K562 (cell line): ENCODE measurements around the gene TMEM120B. TPM values are rescaled to one million over a fixed set of nuclear protein-coding genes. Genes with fewer than 3 reads are reported as not detected.

Source experiments
- BDP1 ChIP-seq: IDR thresholded peaks from 3 replicates; pipeline ENCODE4 v1.6.1; 2011; ENCODE audit not compliant: insufficient read length, insufficient read depth
- BHLHE40 ChIP-seq: IDR thresholded peaks from 2 replicates; pipeline ENCODE4 v1.6.1; 2011; ENCODE audit warnings: low read length, improper control_type of control experiment
- CHD1 ChIP-seq: fragments of 200-600 bp; sonication (generic); IDR thresholded peaks from one replicate; pipeline ENCODE4 v1.6.1; 2012; ENCODE audit warnings: mild to moderate bottlenecking, moderate library complexity, low read length, inconsistent platforms
- ELF1 ChIP-seq: fragments of 200-800 bp; sonication (Bioruptor generic); IDR thresholded peaks from 2 replicates; pipeline ENCODE4 v1.6.1; 2016; ENCODE audit warnings: missing genetic modification characterization, missing compliant biosample characterization
- HLTF ChIP-seq: fragments of 450-650 bp; IDR thresholded peaks from 2 replicates; pipeline ENCODE4 v1.6.1; 2016
- ILF3 ChIP-seq: fragments of 450-650 bp; IDR thresholded peaks from 2 replicates; pipeline ENCODE4 v1.6.1; 2018; ENCODE audit warnings: antibody characterized with exemption, mild to moderate bottlenecking, moderate library complexity, borderline replicate concordance
- JUND ChIP-seq, 2 experiments: IDR thresholded peaks; 2 replicates in 1 of 2; 3 replicates in 1 of 2; pipeline ENCODE4 v1.6.1; 2011; ENCODE audit warnings: borderline replicate concordance in 2 of 2, low read depth in 2 of 2, low read length in 2 of 2, improper control_type of control experiment in 1 of 2, missing biosample characterization in 1 of 2, missing genetic modification characterization in 1 of 2, missing genetic modification reagents in 1 of 2
- MBD2 ChIP-seq: sonication (generic); IDR thresholded peaks from 2 replicates; pipeline ENCODE4 v1.6.1; 2016; ENCODE audit warnings: low read depth, borderline replicate concordance
- MXI1 ChIP-seq: IDR thresholded peaks from 2 replicates; pipeline ENCODE4 v1.6.1; 2011; ENCODE audit warnings: low read depth, mild to moderate bottlenecking, improper control_type of control experiment, low read length
- NFYB ChIP-seq: IDR thresholded peaks from 2 replicates; pipeline ENCODE4 v1.6.1; 2011; ENCODE audit warnings: mild to moderate bottlenecking, moderate library complexity; ENCODE audit not compliant: insufficient read length; ENCODE audit errors: extremely low read depth
- PHF8 ChIP-seq: fragments of 200-600 bp; sonication (generic); IDR thresholded peaks from 2 replicates; pipeline ENCODE4 v1.6.1; 2012; ENCODE audit warnings: mixed run types, mild to moderate bottlenecking, inconsistent platforms, low read length, moderate library complexity, borderline replicate concordance
- POLR2A ChIP-seq: fragments of 450-650 bp; conservative IDR thresholded peaks from 2 replicates; pipeline ENCODE4 v1.6.1; 2016
- RBFOX2 ChIP-seq: fragments of 200-400 bp; formaldehyde crosslinking; IDR thresholded peaks from 2 replicates; pipeline ENCODE4 v1.6.1; 2017; ENCODE audit warnings: low read depth, mild to moderate bottlenecking, low read length, moderate library complexity
- RBM39 ChIP-seq: fragments of 200-400 bp; formaldehyde crosslinking; optimal IDR thresholded peaks from 2 replicates; pipeline ENCODE3; 2018; ENCODE audit warnings: low read depth, low read length
- STAG1 ChIP-seq: sonication (generic); formaldehyde crosslinking; IDR thresholded peaks from 2 replicates; pipeline ENCODE4 v1.5.0; 2020; ENCODE audit warnings: missing genetic modification reagents, borderline replicate concordance
- TAF1 ChIP-seq: IDR thresholded peaks from 2 replicates; pipeline ENCODE4 v1.6.1; 2011; ENCODE audit warnings: mild to moderate bottlenecking, low read length, moderate library complexity; ENCODE audit not compliant: insufficient read depth, control insufficient read depth, severe bottlenecking; ENCODE audit errors: extremely low read depth
- TOE1 ChIP-seq, 2 experiments: fragments of 450-650 bp in 1 of 2; sonication (generic) in 1 of 2; formaldehyde crosslinking in 1 of 2; IDR thresholded peaks; 2 replicates each; pipeline versions ENCODE4 v1.7.1 to v1.8.0; 2016 to 2022; ENCODE audit warnings: borderline replicate concordance in 2 of 2, mild to moderate bottlenecking in 2 of 2, antibody characterized with exemption in 1 of 2, inconsistent platforms in 1 of 2, low read depth in 1 of 2, missing genetic modification reagents in 1 of 2, moderate library complexity in 1 of 2
- XRCC5 ChIP-seq: fragments of 200-400 bp; formaldehyde crosslinking; IDR thresholded peaks from 2 replicates; pipeline ENCODE4 v1.6.1; 2017; ENCODE audit warnings: low read depth, mild to moderate bottlenecking, low read length
- ZBTB17 ChIP-seq: fragments of 450-650 bp; formaldehyde crosslinking; IDR thresholded peaks from 2 replicates; pipeline ENCODE4 v1.4.0; 2020; ENCODE audit warnings: mild to moderate bottlenecking
- ZSCAN32 ChIP-seq: fragments of 450-650 bp; formaldehyde crosslinking; IDR thresholded peaks from 2 replicates; pipeline ENCODE4 v1.4.0; 2020; ENCODE audit warnings: mild to moderate bottlenecking, moderate library complexity
- polyA plus RNA-seq, 8 experiments: library from polyadenylated mRNA; depleted of rRNA in 4 of 8; stranded (reverse) in 5 of 8; unstranded in 3 of 8; fragments of >200 nt; fragmentation: Nextera tagmentation in 2 of 8; fragmentation: Illumina TruSeq in 1 of 8; extraction: Ambion mirVana in 2 of 8; extraction: Trizol in 1 of 8; gene quantifications; 2 replicates each; pipeline versions ENCODE4 v1.2.1 to v1.2.3, GENCODE V29; 2011 to 2014; ENCODE audit warnings: inconsistent platforms in 1 of 8, missing spikeins in 1 of 8
- total RNA-seq, 7 experiments: library from RNA; depleted of rRNA in 6 of 7; stranded (reverse); fragments of >200 nt in 6 of 7; fragmentation: Illumina TruSeq in 2 of 7; extraction: Trizol in 2 of 7; gene quantifications; 2 replicates each; pipeline versions ENCODE4 v1.2.1 to v1.2.3, GENCODE V29; 2011 to 2021; ENCODE audit warnings: low replicate concordance in 1 of 7
- TF ChIP-seq, protein P1 (sequence below): fragments of 250-450 bp; sonication (Bioruptor Pico); IDR thresholded peaks from 2 replicates; pipeline ENCODE4 v1.5.0; 2021
- TF ChIP-seq, protein P2 (sequence below): fragments of 450-650 bp; IDR thresholded peaks from 2 replicates; pipeline ENCODE4 v1.6.1; 2014; ENCODE audit warnings: low read depth, mild to moderate bottlenecking, moderate library complexity, borderline replicate concordance
- TF ChIP-seq, protein P3 (sequence below), 2 experiments: fragments of 450-650 bp; conservative IDR thresholded peaks; 2 replicates each; pipeline ENCODE4 v1.6.1; 2017; ENCODE audit warnings: mild to moderate bottlenecking in 2 of 2, moderate library complexity in 2 of 2

TMEM120B gene
- total and polyA plus RNA-seq, 9 of the 15 experiments (the other 6 are each of a cell fraction or from before 2014, with no cell fraction given): 1.7 to 18.6 (median 7.4) TPM

DNA sequence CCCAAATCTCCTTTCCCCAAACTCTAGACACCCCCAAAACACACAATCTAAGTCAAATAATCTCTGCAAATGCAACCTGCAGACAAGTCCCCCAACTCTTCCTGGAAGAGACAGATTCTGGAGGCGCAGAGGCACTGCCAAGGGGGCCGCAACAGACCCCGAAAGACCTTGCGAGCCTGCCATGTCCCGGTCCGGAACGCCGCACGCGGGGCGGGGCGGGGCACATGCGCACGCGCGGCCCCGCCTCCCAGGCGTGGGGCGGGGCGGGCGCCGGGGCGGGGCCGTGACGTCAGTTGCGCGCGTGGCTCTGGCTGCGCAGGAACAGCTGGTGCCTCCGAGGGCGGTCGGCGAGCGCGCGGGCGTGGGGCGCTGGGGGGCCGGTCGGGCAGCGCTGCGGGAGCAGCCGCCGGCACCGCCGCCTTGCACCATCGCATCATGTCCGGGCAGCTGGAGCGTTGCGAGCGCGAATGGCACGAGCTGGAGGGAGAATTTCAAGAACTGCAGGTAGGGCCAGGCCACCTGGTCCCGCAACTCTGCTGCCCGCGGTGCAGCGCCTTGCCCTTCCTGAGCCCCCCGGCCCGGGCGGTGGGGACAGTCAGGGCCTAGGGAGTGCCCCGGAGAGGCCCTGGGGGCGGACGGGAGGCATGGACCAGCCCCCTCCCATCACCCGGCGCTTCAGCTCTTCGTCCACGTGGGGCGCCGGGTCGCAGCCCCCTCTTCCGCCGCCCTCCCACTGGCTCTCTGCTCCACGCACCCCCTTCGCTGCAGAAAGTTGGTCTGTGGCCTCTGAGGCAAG lies at the start of gene TMEM120B (continued):
- no peak for TF ChIP-seq RBM39
- TF ChIP-seq HLTF: no peak
- TF ChIP-seq XRCC5: no peak
- TF ChIP-seq, protein P1, sequence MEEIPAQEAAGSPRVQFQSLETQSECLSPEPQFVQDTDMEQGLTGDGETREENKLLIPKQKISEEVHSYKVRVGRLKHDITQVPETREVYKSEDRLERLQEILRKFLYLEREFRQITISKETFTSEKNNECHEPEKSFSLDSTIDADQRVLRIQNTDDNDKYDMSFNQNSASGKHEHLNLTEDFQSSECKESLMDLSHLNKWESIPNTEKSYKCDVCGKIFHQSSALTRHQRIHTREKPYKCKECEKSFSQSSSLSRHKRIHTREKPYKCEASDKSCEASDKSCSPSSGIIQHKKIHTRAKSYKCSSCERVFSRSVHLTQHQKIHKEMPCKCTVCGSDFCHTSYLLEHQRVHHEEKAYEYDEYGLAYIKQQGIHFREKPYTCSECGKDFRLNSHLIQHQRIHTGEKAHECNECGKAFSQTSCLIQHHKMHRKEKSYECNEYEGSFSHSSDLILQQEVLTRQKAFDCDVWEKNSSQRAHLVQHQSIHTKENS (CRISPR knock-in tag): no peak
- TF ChIP-seq MBD2: peak; percentile 14; the same call in 1 of the 2 replicates
- TF ChIP-seq BHLHE40: 0 out of 2 replicates have a peak, but pooled peaks have one; percentile 14
- TF ChIP-seq PHF8: peak; percentile 96
- TF ChIP-seq MXI1: 0 out of 2 replicates have a peak, but pooled peaks have one; percentile 44
- TF ChIP-seq BDP1: no peak
- no peak for TF ChIP-seq ELF1 (tag)
- TF ChIP-seq ZSCAN32 (CRISPR knock-in tag): no peak
- peak; percentile 36 for TF ChIP-seq CHD1
- 0 out of 2 replicates have a peak, but pooled peaks have one; percentile 14 for TF ChIP-seq ZBTB17 (CRISPR knock-in tag)
- no peak for TF ChIP-seq TOE1 (IDR thresholded peaks at IDR 0.05; ENCODE audit: borderline replicate concordance)
- TF ChIP-seq TOE1 (CRISPR knock-in tag; IDR thresholded peaks at IDR 0.05; ENCODE audit: borderline replicate concordance, low read depth): 0 out of 2 replicates have a peak, but pooled peaks have one; percentile 20
- peak; percentile 90 for TF ChIP-seq POLR2A
- TF ChIP-seq STAG1: no peak
- TF ChIP-seq ILF3: no peak
- TF ChIP-seq NFYB: no peak
- peak; percentile 32 for TF ChIP-seq TAF1
- TF ChIP-seq JUND (IDR thresholded peaks at IDR 0.05; ENCODE audit: borderline replicate concordance, low read depth, low read length): peak; percentile 35; the same call in 1 of the 2 replicates
- TF ChIP-seq JUND (tag; IDR thresholded peaks at IDR 0.05; ENCODE audit: borderline replicate concordance, low read depth, low read length): no peak
- TF ChIP-seq RBFOX2: peak; percentile 61
- TF ChIP-seq, protein P2, sequence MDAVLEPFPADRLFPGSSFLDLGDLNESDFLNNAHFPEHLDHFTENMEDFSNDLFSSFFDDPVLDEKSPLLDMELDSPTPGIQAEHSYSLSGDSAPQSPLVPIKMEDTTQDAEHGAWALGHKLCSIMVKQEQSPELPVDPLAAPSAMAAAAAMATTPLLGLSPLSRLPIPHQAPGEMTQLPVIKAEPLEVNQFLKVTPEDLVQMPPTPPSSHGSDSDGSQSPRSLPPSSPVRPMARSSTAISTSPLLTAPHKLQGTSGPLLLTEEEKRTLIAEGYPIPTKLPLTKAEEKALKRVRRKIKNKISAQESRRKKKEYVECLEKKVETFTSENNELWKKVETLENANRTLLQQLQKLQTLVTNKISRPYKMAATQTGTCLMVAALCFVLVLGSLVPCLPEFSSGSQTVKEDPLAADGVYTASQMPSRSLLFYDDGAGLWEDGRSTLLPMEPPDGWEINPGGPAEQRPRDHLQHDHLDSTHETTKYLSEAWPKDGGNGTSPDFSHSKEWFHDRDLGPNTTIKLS: no peak
- TF ChIP-seq, protein P3, sequence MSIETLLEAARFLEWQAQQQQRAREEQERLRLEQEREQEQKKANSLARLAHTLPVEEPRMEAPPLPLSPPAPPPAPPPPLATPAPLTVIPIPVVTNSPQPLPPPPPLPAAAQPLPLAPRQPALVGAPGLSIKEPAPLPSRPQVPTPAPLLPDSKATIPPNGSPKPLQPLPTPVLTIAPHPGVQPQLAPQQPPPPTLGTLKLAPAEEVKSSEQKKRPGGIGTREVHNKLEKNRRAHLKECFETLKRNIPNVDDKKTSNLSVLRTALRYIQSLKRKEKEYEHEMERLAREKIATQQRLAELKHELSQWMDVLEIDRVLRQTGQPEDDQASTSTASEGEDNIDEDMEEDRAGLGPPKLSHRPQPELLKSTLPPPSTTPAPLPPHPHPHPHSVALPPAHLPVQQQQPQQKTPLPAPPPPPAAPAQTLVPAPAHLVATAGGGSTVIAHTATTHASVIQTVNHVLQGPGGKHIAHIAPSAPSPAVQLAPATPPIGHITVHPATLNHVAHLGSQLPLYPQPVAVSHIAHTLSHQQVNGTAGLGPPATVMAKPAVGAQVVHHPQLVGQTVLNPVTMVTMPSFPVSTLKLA (conservative IDR thresholded peaks at IDR 0.05): peak; percentile 78 to 85
